Stimulated activated naive CD4-positive, alpha-beta T cell (primary cell): ENCODE results near the gene DRD4.
"Not testable (repeated sequence)": the region's sequence is repeated elsewhere in the genome, so short reads cannot be mapped to it uniquely, and the experiment has no call there.

ENCODE experiments used
- DNase-seq, 6 experiments: peaks; one replicate each; lab custom pipeline; 2025; lab: John Stamatoyannopoulos, UW

DRD4 gene

GRCh38 chr11:679271-680207, 42.5 kb downstream of the DRD4 start:
- no peak for DNase-seq

- no peak for DNase-seq
Observed at GRCh38 chr11:680476-680875, 43.4 kb downstream of the DRD4 start.

GRCh38 chr11:680970-681369, 43.9 kb downstream of the DRD4 start:
- no peak for DNase-seq

GRCh38 chr11:686451-687243, 49.6 kb downstream of the DRD4 start:
- no peak for DNase-seq

- no peak for DNase-seq
Observed at GRCh38 chr11:687751-688150, 50.7 kb downstream of the DRD4 start.

- no peak for DNase-seq
Observed at GRCh38 chr11:688681-689080, 51.6 kb downstream of the DRD4 start.

- no peak for DNase-seq
Observed at GRCh38 chr11:689625-690024, 52.6 kb downstream of the DRD4 start.

- not testable (repeated sequence) for DNase-seq
Observed at GRCh38 chr11:690244-690643, 53.2 kb downstream of the DRD4 start.
